Amygdala (tissue), 56 donors: ENCODE results near the gene JAML.
A peak's percentile ranks its signal among the peaks of the same experiment; 100 is the strongest.

Source experiments
- DNase-seq, 56 donors: peaks; one replicate each; lab custom pipeline; 2025; lab: John Stamatoyannopoulos, UW

JAML gene

GRCh38 chr11:118152020-118152551 is 72.7 kb downstream of the JAML start:
- no peak for DNase-seq

GRCh38 chr11:118151431-118151830 is 73.4 kb downstream of the JAML start:
- DNase-seq, result no peak

- DNase-seq, result no peak
Observed at GRCh38 chr11:118149493-118149892, 75.3 kb downstream of the JAML start.

- peak in 1 of 56 donors; percentile 13 for DNase-seq
Observed at GRCh38 chr11:118148856-118149255, 76.0 kb downstream of the JAML start.

DNA sequence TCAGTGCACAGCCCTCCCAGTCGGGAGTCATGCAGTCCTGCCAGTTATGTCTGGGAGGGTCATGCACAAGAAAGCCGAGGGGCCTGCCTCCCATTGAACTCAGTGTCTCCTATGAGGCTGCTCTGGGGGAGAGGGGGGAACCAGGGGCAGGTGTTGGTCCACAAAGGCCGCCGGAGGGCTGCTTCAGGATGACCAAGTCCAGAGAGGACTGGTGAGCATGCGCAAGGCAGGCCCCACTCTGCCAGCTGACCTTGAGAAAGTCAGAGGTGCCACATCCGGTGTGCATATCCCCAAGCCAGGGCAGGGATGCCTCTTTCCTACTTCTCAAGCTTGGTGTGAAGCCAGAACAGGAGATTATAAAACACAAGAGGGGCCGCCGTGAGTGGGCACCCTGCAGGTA is 76.6 kb downstream of the JAML start:
- no peak for DNase-seq

- DNase-seq, result no peak
Observed at GRCh38 chr11:118147502-118147901, 77.3 kb downstream of the JAML start.

DNA sequence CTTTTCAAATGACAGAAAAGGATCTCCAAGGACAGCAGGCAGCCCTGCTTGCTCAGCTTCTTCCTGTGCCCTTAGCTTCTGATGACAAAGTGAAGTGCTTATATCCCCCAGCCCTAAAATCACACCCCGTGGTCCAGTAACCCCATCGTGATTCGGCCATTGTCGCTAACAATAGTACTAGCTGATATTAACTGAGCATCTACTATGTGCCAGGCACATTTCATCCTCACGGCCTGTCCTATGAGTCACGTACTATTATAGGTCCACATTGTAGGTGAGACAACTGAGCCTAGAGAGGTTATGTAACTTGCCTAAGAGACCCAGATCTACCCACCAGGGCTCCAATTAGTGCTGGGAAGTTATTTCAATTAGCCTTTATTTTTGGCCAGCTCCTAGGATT is 78.3 kb downstream of the JAML start:
- DNase-seq, result no peak

GRCh38 chr11:118145285-118146227 is 79.3 kb downstream of the JAML start:
- peak in 54 of 56 donors; percentile 17 to 88 (median 64) for DNase-seq

DNA sequence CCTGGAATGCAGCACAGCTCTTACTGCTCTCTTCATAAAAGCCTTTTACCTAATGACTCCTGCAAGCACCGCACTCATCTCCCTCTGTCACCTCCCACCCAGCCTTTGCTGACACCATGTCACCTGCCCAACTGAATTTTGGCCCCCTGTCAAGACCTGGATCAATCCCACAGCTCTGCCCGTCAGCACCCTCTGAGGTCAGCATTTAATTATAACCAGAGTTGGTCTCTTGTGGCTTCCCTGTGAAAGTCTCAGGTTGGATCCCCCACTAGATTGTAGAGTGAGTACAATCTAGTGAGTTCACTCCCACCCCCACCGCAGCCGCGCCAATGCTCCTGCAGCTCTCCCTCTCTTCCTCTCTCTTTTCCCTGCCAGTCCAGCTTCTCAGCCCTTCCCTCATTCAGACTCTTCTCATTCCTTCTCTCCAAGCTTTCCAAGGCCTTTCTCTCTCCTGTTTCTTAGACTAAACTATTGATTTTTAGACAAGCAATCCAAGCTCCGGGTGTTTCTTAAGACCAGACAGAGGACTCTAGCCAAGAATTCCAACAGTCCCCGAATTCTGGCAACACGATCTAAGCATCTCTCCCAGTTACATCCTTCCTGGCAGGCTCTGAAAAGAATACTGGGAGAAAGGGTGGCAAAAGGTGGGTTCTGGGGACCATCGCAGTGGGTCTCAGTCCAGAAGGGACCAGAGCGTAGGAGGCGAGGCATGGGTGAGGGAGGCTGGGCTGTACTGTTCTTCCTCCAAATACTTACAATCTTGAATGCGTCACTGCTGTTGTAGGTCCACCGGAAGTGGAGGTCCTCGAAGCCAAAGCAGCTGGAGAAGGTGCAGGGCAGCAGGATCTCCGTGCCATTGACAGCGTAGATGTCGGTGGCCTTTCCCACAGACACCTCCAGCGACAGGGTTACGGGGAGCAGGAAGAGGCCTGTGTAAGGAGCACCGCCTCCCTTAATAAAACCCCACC is 80.2 kb downstream of the JAML start:
- peak in 7 of 56 donors; percentile 13 to 51 (median 42) for DNase-seq
